CD14-positive monocyte (primary cell): ENCODE measurements around the gene TUBGCP5. TPM values are rescaled to one million over a fixed set of nuclear protein-coding genes. Genes with fewer than 3 reads are reported as not detected.
A peak's percentile ranks its signal among the peaks of the same experiment; 100 is the strongest.

ENCODE experiments used
- DNase-seq, 3 donors: peaks; one replicate each; pipeline ENCODE4 v3.0.0-alpha.2; 2011 to 2022
- H2AFZ ChIP-seq: 2 replicates; pipeline ENCODE4 v1.6.0; 2012; ENCODE audit warnings: mild to moderate bottlenecking, low read depth, low read length, inconsistent platforms; ENCODE audit not compliant: insufficient read depth, poor library complexity, severe bottlenecking
- H3K27ac ChIP-seq, 2 donors: 1 replicate in 1 of 2; 2 replicates in 1 of 2; pipeline ENCODE4 v1.5.1; 2012 to 2013; ENCODE audit warnings: low read length in 2 of 2, control low read depth in 1 of 2, inconsistent platforms in 1 of 2, low read depth in 1 of 2, mild to moderate bottlenecking in 1 of 2
- H3K27me3 ChIP-seq, 2 donors: one replicate each; pipeline versions ENCODE4 v1.6.0 to v1.6.1; 2011 to 2013; ENCODE audit warnings: low read length in 2 of 2; ENCODE audit not compliant: control insufficient read depth in 2 of 2, insufficient read depth in 2 of 2
- H3K36me3 ChIP-seq, 2 donors: replicated peaks in 1 of 2; 1 replicate in 1 of 2; 2 replicates in 1 of 2; pipeline versions ENCODE4 v1.5.1 to v1.6.1; 2012 to 2013; ENCODE audit warnings: low read length in 2 of 2, control low read depth in 1 of 2, inconsistent platforms in 1 of 2, mild to moderate bottlenecking in 1 of 2; ENCODE audit not compliant: insufficient read depth in 2 of 2, control insufficient read depth in 1 of 2
- H3K4me1 ChIP-seq, 2 donors: 1 replicate in 1 of 2; 2 replicates in 1 of 2; pipeline versions ENCODE4 v1.5.1 to v1.6.1; 2012 to 2013; ENCODE audit warnings: low read length in 2 of 2, control low read depth in 1 of 2, inconsistent platforms in 1 of 2, mild to moderate bottlenecking in 1 of 2, moderate library complexity in 1 of 2; ENCODE audit not compliant: insufficient read depth in 2 of 2, control insufficient read depth in 1 of 2
- H3K4me2 ChIP-seq: replicated peaks from 2 replicates; pipeline ENCODE3; 2012; ENCODE audit warnings: low read length, moderate library complexity, mild to moderate bottlenecking; ENCODE audit not compliant: poor library complexity, severe bottlenecking; ENCODE audit errors: extremely low read depth
- H3K4me3 ChIP-seq, 3 experiments: fragments of 200-600 bp in 1 of 3; sonication (generic) in 1 of 3; replicated peaks in 1 of 3; 1 replicate in 2 of 3; 2 replicates in 1 of 3; pipeline ENCODE4 v1.5.1; 2011 to 2013; ENCODE audit warnings: low read length in 3 of 3, mild to moderate bottlenecking in 3 of 3, control low read depth in 2 of 3, low read depth in 2 of 3, inconsistent platforms in 1 of 3, moderate library complexity in 1 of 3
- H3K79me2 ChIP-seq: 2 replicates; pipeline ENCODE4 v1.6.0; 2012; ENCODE audit warnings: mild to moderate bottlenecking, control low read depth, inconsistent platforms, low read length, moderate library complexity; ENCODE audit not compliant: insufficient read depth
- H3K9ac ChIP-seq: 2 replicates; pipeline ENCODE4 v1.6.0; 2017; ENCODE audit warnings: low read length, mild to moderate bottlenecking; ENCODE audit not compliant: insufficient read depth, poor library complexity, severe bottlenecking
- H3K9me3 ChIP-seq, 2 donors: replicated peaks in 1 of 2; 1 replicate in 1 of 2; 2 replicates in 1 of 2; pipeline versions ENCODE4 v1.5.1 to v1.6.1; 2012 to 2013; ENCODE audit warnings: low read length in 2 of 2, control low read depth in 1 of 2; ENCODE audit not compliant: control insufficient read depth in 1 of 2, insufficient read depth in 1 of 2
- H4K20me1 ChIP-seq: 2 replicates; pipeline ENCODE4 v1.6.0; 2012; ENCODE audit warnings: mild to moderate bottlenecking, low read length, control low read depth, moderate library complexity; ENCODE audit not compliant: insufficient read depth
- H3K27ac Mint-ChIP-seq, 7 donors: one replicate each; pipeline ENCODE4 v1.8.0; 2020; ENCODE audit warnings: mild to moderate bottlenecking in 7 of 7, mixed read lengths in 7 of 7, moderate library complexity in 6 of 7, inconsistent platforms in 2 of 7
- H3K27me3 Mint-ChIP-seq, 3 donors: one replicate each; pipeline ENCODE4 v1.8.0; 2021 to 2022; ENCODE audit warnings: low read depth in 3 of 3, mild to moderate bottlenecking in 3 of 3, mixed read lengths in 3 of 3, moderate library complexity in 3 of 3, inconsistent platforms in 1 of 3
- H3K36me3 Mint-ChIP-seq, 2 donors: one replicate each; pipeline ENCODE4 v1.8.0; 2020; ENCODE audit warnings: mixed read lengths in 2 of 2, inconsistent platforms in 1 of 2, mild to moderate bottlenecking in 1 of 2
- H3K4me1 Mint-ChIP-seq: one replicate; pipeline ENCODE4 v1.8.0; 2020; ENCODE audit warnings: mild to moderate bottlenecking, mixed read lengths
- H3K4me3 Mint-ChIP-seq, 2 donors: one replicate each; pipeline ENCODE4 v1.8.0; 2020; ENCODE audit warnings: mild to moderate bottlenecking in 2 of 2, mixed read lengths in 2 of 2, moderate library complexity in 1 of 2
- H3K9me3 Mint-ChIP-seq, 7 donors: one replicate each; pipeline ENCODE4 v1.8.0; 2020 to 2022; ENCODE audit warnings: mixed read lengths in 7 of 7, mild to moderate bottlenecking in 6 of 7, moderate library complexity in 6 of 7, inconsistent platforms in 2 of 7
- WGBS: methylation state at CpG from one replicate; pipeline ENCODE4 v1.1.5; 2013; ENCODE audit warnings: missing lambda C conversion rate; ENCODE audit not compliant: insufficient coverage; 5-methylcytosine and 5-hydroxymethylcytosine counted together
- intact Hi-C, 2 donors: fragments of 100-400 bp; cut with micrococcal nuclease; formaldehyde crosslinking; loops; one replicate each; pipeline versions ENCODE4 v1.15.0 to v1.15.1; 2023
- polyA plus RNA-seq, 3 donors: library from polyadenylated mRNA; depleted of rRNA in 1 of 3; unstranded in 2 of 3; stranded (reverse) in 1 of 3; fragments of 300-500 nt in 2 of 3; fragments of >200 nt in 1 of 3; fragmentation: Illumina TruSeq in 2 of 3; gene quantifications; 1 replicate in 2 of 3; 2 replicates in 1 of 3; pipeline ENCODE4 v1.2.3, GENCODE V29; 2012 to 2021
- TF ChIP-seq, protein P1 (sequence below): fragments of 200-600 bp; IDR thresholded peaks from one replicate; pipeline ENCODE4 v1.8.0; 2022; ENCODE audit warnings: antibody characterized with exemption, mild to moderate bottlenecking

TUBGCP5 gene
- polyA plus RNA-seq, 3 donors, result 1.4 to 5.8 (median 1.8) TPM

DNA sequence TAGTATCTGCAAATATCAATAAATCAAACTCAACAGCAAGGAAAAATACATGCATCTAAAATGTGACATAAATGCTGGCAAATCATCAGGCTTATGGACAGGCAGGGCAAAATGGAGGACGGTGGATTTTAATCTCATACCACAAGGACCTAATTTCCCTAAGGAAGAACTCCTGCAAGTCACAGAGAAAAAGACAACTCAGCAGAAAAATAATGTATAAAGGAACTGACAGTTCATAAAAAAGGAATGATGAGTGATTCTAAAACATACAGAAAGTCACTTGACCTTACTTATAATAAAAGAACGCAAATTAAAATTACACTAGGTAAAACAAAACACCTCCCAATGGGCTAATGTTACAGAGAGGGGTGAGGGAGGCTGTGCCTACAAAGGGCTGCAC, 17.2 kb downstream of the TUBGCP5 start:
- no peaks in the 10 kb centered on the region for H3K9me3 ChIP-seq
- TF ChIP-seq, protein P1, sequence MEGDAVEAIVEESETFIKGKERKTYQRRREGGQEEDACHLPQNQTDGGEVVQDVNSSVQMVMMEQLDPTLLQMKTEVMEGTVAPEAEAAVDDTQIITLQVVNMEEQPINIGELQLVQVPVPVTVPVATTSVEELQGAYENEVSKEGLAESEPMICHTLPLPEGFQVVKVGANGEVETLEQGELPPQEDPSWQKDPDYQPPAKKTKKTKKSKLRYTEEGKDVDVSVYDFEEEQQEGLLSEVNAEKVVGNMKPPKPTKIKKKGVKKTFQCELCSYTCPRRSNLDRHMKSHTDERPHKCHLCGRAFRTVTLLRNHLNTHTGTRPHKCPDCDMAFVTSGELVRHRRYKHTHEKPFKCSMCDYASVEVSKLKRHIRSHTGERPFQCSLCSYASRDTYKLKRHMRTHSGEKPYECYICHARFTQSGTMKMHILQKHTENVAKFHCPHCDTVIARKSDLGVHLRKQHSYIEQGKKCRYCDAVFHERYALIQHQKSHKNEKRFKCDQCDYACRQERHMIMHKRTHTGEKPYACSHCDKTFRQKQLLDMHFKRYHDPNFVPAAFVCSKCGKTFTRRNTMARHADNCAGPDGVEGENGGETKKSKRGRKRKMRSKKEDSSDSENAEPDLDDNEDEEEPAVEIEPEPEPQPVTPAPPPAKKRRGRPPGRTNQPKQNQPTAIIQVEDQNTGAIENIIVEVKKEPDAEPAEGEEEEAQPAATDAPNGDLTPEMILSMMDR, result no peak
- Mint-ChIP-seq H3K27me3 (no peaks in the 10 kb centered on the region), H3K4me1 (no peaks in the 10 kb centered on the region), H3K36me3 (peaks cover 54 to 72% of the 10 kb centered on the region in 2 donors), H3K27ac (no peak overlapping the region), H3K9me3 (peaks cover 0 to 2% (median 0%) of the 10 kb centered on the region in 7 donors), H3K4me3 (no peak overlapping the region)
- no peaks in the 10 kb centered on the region for H3K27me3 ChIP-seq
- intact Hi-C loops, result no loop called here
- peaks cover 64 to 84% of the 10 kb centered on the region in 2 donors for H3K36me3 ChIP-seq
- H3K4me3 ChIP-seq, result no peak overlapping the region
- H3K27ac ChIP-seq, result no peak overlapping the region
- no peaks in the 10 kb centered on the region for H3K4me1 ChIP-seq
- H2AFZ ChIP-seq, result no peak overlapping the region
- DNase-seq, result no peak
- H3K4me2 ChIP-seq, result no peak overlapping the region
- H3K79me2 ChIP-seq, result no peaks in the 10 kb centered on the region
- WGBS, result no CpG with 5 or more reads among the region's 2 CpGs
- H4K20me1 ChIP-seq, result no peaks in the 10 kb centered on the region
- no peak overlapping the region for H3K9ac ChIP-seq

- Histone ChIP-seq H2AFZ (no peak overlapping the region), H3K4me1 (no peaks in the 10 kb centered on the region), H3K27ac (no peak overlapping the region), H3K9ac (no peak overlapping the region), H3K36me3 (peaks cover 58 to 62% of the 10 kb centered on the region in 2 donors), H3K4me3 (no peak overlapping the region), H3K79me2 (no peaks in the 10 kb centered on the region), H3K27me3 (no peaks in the 10 kb centered on the region), H3K4me2 (no peak overlapping the region), H4K20me1 (no peaks in the 10 kb centered on the region), H3K9me3 (no peaks in the 10 kb centered on the region)
- intact Hi-C loops, result no loop called here
- Mint-ChIP-seq H3K4me3 (no peak overlapping the region), H3K27ac (peak overlapping the region in 2 of 7 donors; percentile 26 to 77), H3K9me3 (no peaks in the 10 kb centered on the region), H3K27me3 (no peaks in the 10 kb centered on the region), H3K4me1 (peaks cover 6% of the 10 kb centered on the region), H3K36me3 (peaks cover 47 to 66% of the 10 kb centered on the region in 2 donors)
- TF ChIP-seq, protein P1, result no peak
- DNase-seq, result no peak
- 100% methylated on average over 3 of the region's 3 CpGs for WGBS
Observed at GRCh38 chr15:23014394-23015000, 24.9 kb downstream of the TUBGCP5 start.
